ENCODE data around the gene HPS5.
"Not testable (repeated sequence)": the region's sequence is repeated elsewhere in the genome, so short reads cannot be mapped to it uniquely, and the experiment has no call there.

The HPS5 gene

GRCh38 chr11:18271206-18271605 is 50.7 kb downstream of the HPS5 start:
- DNase-seq (ENCODE audit: low spot score) = no peak

- DNase-seq (ENCODE audit: low spot score) = no peak
Observed at GRCh38 chr11:18270102-18270501, 51.8 kb downstream of the HPS5 start.

GRCh38 chr11:18269252-18269651 is 52.7 kb downstream of the HPS5 start:
- DNase-seq (ENCODE audit: low spot score) = not testable (repeated sequence)

- DNase-seq (ENCODE audit: low spot score) = not testable (repeated sequence)
Observed at GRCh38 chr11:18267335-18268133, 54.4 kb downstream of the HPS5 start.

GRCh38 chr11:18265949-18266348 is 56.0 kb downstream of the HPS5 start, which contains the start of gene SAA1:
Gene SAA1 (plus strand): TSS chr11:18266264. CDS start chr11:18266888, 624 bp downstream.
- no peak for DNase-seq (ENCODE audit: low spot score)

- DNase-seq (ENCODE audit: low spot score) = no peak
Observed at GRCh38 chr11:18264677-18265555, 57.0 kb downstream of the HPS5 start.

- DNase-seq (ENCODE audit: low spot score) = no peak
Observed at GRCh38 chr11:18264035-18264434, 57.9 kb downstream of the HPS5 start.

GRCh38 chr11:18262681-18263350 is 59.1 kb downstream of the HPS5 start:
- not testable (repeated sequence) for DNase-seq (ENCODE audit: low spot score)

- no peak for DNase-seq (ENCODE audit: low spot score)
Observed at GRCh38 chr11:18261721-18262120, 60.2 kb downstream of the HPS5 start.

GRCh38 chr11:18259259-18259658 is 62.7 kb downstream of the HPS5 start:
- DNase-seq (ENCODE audit: low spot score) = no peak

- no peak for DNase-seq (ENCODE audit: low spot score)
Observed at GRCh38 chr11:18254781-18255361, 67.1 kb downstream of the HPS5 start.

- DNase-seq (ENCODE audit: low spot score) = no peak
Observed at GRCh38 chr11:18253778-18254338, 68.1 kb downstream of the HPS5 start.

GRCh38 chr11:18253233-18253632 is 68.7 kb downstream of the HPS5 start:
- no peak for DNase-seq (ENCODE audit: low spot score)

GRCh38 chr11:18248561-18248960 is 73.4 kb downstream of the HPS5 start, which contains the start of gene SAA2:
Gene SAA2 (minus strand): TSS chr11:18248668. CDS start chr11:18248011, 657 bp downstream.
- DNase-seq (ENCODE audit: low spot score) = no peak

GRCh38 chr11:18247191-18247581 is 74.8 kb downstream of the HPS5 start:
- DNase-seq (ENCODE audit: low spot score) = not testable (repeated sequence)

- DNase-seq (ENCODE audit: low spot score) = not testable (repeated sequence)
Observed at GRCh38 chr11:18246379-18247190, 75.4 kb downstream of the HPS5 start.

- DNase-seq (ENCODE audit: low spot score) = no peak
Observed at GRCh38 chr11:18245396-18245795, 76.5 kb downstream of the HPS5 start.

- peak; percentile 68 for DNase-seq (ENCODE audit: low spot score)
Observed at GRCh38 chr11:18243783-18244362, 78.1 kb downstream of the HPS5 start.

- DNase-seq (ENCODE audit: low spot score) = no peak
Observed at GRCh38 chr11:18239655-18240054, 82.3 kb downstream of the HPS5 start.

- no peak for DNase-seq (ENCODE audit: low spot score)
Observed at GRCh38 chr11:18236664-18237356, 85.1 kb downstream of the HPS5 start, which contains the start of gene SAA4. Gene SAA4 (minus strand): TSS chr11:18236802. CDS start chr11:18235926, 876 bp downstream.

All from kidney capillary endothelial cell (primary cell).